Omental fat pad (tissue), 4 donors: ENCODE results near the gene UST. TPM values are rescaled to one million over a fixed set of nuclear protein-coding genes. Genes with fewer than 3 reads are reported as not detected.

Experiments used
- ATAC-seq: fragments of 150-250 bp; one replicate; pipeline ENCODE4 v1.9.1; 2016; ENCODE audit warnings: mild to moderate bottlenecking, moderate library complexity; ENCODE audit not compliant: low FRiP score
- DNase-seq: peaks from one replicate; pipeline ENCODE4 v3.0.0-alpha.2; 2019; ENCODE audit warnings: low spot score
- total RNA-seq, 4 donors: library from RNA; depleted of rRNA; stranded (reverse); fragments of >200 nt; gene quantifications; one replicate each; pipeline ENCODE4 v1.1.0, GENCODE V29; 2016
- TF ChIP-seq, protein P1 (sequence below), 3 donors: fragments of 450-650 bp; IDR thresholded peaks; one replicate each; pipeline ENCODE4 v1.5.1; 2016 to 2017; ENCODE audit warnings: antibody characterized with exemption in 3 of 3, mild to moderate bottlenecking in 3 of 3, moderate library complexity in 2 of 3

UST gene
- total RNA-seq, 4 donors from 2014 or later: 9.2 to 20.8 (median 15.0) TPM

GRCh38 chr6:148944608-148945007 is 197.8 kb downstream of the UST start:
- TF ChIP-seq, protein P1, sequence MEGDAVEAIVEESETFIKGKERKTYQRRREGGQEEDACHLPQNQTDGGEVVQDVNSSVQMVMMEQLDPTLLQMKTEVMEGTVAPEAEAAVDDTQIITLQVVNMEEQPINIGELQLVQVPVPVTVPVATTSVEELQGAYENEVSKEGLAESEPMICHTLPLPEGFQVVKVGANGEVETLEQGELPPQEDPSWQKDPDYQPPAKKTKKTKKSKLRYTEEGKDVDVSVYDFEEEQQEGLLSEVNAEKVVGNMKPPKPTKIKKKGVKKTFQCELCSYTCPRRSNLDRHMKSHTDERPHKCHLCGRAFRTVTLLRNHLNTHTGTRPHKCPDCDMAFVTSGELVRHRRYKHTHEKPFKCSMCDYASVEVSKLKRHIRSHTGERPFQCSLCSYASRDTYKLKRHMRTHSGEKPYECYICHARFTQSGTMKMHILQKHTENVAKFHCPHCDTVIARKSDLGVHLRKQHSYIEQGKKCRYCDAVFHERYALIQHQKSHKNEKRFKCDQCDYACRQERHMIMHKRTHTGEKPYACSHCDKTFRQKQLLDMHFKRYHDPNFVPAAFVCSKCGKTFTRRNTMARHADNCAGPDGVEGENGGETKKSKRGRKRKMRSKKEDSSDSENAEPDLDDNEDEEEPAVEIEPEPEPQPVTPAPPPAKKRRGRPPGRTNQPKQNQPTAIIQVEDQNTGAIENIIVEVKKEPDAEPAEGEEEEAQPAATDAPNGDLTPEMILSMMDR (IDR thresholded peaks at IDR 0.05): no peak
- DNase-seq (no peak), ATAC-seq (no peak)

- ATAC-seq (no peak), DNase-seq (no peak)
- TF ChIP-seq, protein P1 (IDR thresholded peaks at IDR 0.05): no peak
Observed at GRCh38 chr6:148945301-148946021, 198.6 kb downstream of the UST start.

GRCh38 chr6:148947621-148948444 is 201.0 kb downstream of the UST start:
- DNase-seq: peak; percentile 90

GRCh38 chr6:148951662-148952061 is 204.8 kb downstream of the UST start:
- TF ChIP-seq, protein P1 (IDR thresholded peaks at IDR 0.05): no peak
- ATAC-seq: no peak

More at GRCh38 chr6:148947621-148948444, 201.0 kb downstream of the UST start:
- ATAC-seq: peak; percentile 69
- TF ChIP-seq, protein P1 (IDR thresholded peaks at IDR 0.05): peak in 1 of 3 donors; percentile 85

DNA sequence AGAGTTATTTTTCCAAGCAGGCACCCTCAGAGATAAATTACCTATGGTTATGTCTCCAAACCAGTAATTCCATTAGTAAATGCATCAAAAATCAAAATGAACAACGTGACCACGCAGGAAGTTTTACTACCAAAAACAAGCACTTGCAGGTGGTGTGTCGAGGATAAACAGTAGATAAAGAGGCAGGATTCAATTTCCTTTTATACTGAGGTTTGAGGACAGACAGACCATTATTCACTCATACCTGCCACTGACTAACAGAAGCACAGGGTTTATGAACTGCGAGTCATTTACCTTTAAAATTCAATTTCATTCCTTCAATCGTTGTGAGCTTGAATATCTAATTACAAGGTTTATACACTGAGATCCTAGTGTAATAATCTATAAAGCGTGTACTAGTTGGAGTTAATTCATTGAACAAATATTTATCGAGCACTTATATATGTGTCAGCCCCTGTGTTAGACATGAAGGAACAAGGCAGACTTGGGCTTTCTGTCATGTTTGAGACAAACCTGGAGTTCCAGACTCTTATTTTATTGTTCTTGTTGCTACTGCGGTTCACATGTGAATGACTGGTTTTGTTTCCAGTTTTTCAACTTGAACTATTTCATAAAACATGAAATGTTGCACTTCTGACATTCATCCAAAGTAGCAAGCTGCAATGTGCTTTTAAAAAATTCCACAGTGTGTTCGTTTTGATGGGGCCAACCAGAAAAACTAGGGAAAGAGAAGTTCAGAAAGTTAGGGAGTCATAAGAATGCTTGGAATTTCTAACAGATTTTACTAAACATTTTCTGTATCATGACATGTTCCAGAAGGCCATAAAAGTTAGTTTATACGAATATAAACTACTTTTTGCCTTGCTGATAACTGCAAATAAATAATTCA is 205.6 kb downstream of the UST start:
- ATAC-seq (no peak), DNase-seq (no peak)
- TF ChIP-seq, protein P1 (IDR thresholded peaks at IDR 0.05): no peak

More at GRCh38 chr6:148951662-148952061, 204.8 kb downstream of the UST start:
- DNase-seq: no peak

GRCh38 chr6:148954461-148954860 is 207.6 kb downstream of the UST start:
- no peak for ATAC-seq
- TF ChIP-seq, protein P1 (IDR thresholded peaks at IDR 0.05): no peak
- DNase-seq: no peak
